Hepatocyte (in vitro differentiated cells): ENCODE results near the gene CNIH1.

ENCODE experiments used
- CTCF ChIP-seq: fragments of 200-600 bp; sonication (generic); IDR thresholded peaks from 2 replicates; pipeline ENCODE4 v1.5.1; 2016; ENCODE audit warnings: antibody characterized with exemption, mild to moderate bottlenecking; ENCODE audit not compliant: poor library complexity
- EZH2 ChIP-seq: fragments of 200-600 bp; sonication (generic); IDR thresholded peaks from 2 replicates; pipeline ENCODE4 v1.6.1; 2016; ENCODE audit warnings: antibody characterized with exemption, mild to moderate bottlenecking, borderline replicate concordance
- EZH2phosphoT487 ChIP-seq: fragments of 200-600 bp; sonication (generic); IDR thresholded peaks from one replicate; pipeline ENCODE4 v1.6.1; 2018; ENCODE audit warnings: antibody characterized with exemption, mild to moderate bottlenecking, low read depth, moderate library complexity; ENCODE audit not compliant: unreplicated experiment, severe bottlenecking

GRCh38 chr14:54483073-54483745 lies 42.0 kb upstream of the CNIH1 start:
- TF ChIP-seq CTCF: no peak
- no peak for TF ChIP-seq EZH2
- no peak for TF ChIP-seq EZH2phosphoT487
